ENCODE measurements around the gene AGMO.

AGMO gene

GRCh38 chr7:15566476-15566875 lies 4.7 kb upstream of the AGMO start:
- no peak for TF ChIP-seq CTCF (IDR thresholded peaks at IDR 0.05; ENCODE audit: insufficient read depth, missing control alignments)
- no peak for FAIRE-seq

DNA sequence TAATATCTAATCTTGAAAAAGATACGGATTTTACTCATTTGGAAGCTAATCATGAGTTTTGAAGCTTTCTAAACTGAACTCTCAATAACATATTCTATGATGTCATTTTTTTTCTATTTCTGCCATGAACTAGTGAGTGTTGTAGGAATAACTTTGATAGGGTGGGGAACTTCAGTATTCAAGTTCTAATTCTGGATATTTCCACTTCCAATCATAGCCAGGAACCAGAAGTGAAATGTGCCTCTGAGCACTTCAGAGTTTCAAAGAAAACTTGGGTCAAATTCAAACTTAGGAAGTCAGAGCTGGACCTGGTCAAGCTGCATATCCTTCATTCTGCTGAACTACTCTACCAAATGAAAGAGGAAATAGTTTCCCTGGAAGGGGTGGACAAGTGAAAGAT lies 847 bp downstream of the AGMO start:
- DNase-seq (ENCODE audit: insufficient read length, low spot score) (no peak), FAIRE-seq (no peak)
- no peak for TF ChIP-seq CTCF (IDR thresholded peaks at IDR 0.05; ENCODE audit: insufficient read depth, missing control alignments)

More at GRCh38 chr7:15566476-15566875, 4.7 kb upstream of the AGMO start:
- no peak for DNase-seq (ENCODE audit: insufficient read length, low spot score)

- FAIRE-seq: no peak
- no peak for TF ChIP-seq CTCF (IDR thresholded peaks at IDR 0.05; ENCODE audit: insufficient read depth, missing control alignments)
- DNase-seq (ENCODE audit: insufficient read length, low spot score): no peak
These were observed 2.3 kb downstream of the AGMO start for GRCh38 chr7:15559416-15559928.

GRCh38 chr7:15558756-15559155 lies 3.1 kb downstream of the AGMO start:
- FAIRE-seq: no peak
- TF ChIP-seq CTCF (IDR thresholded peaks at IDR 0.05; ENCODE audit: insufficient read depth, missing control alignments): no peak
- no peak for DNase-seq (ENCODE audit: insufficient read length, low spot score)

- DNase-seq (ENCODE audit: insufficient read length, low spot score) (no peak), FAIRE-seq (no peak)
- no peak for TF ChIP-seq CTCF (IDR thresholded peaks at IDR 0.05; ENCODE audit: insufficient read depth, missing control alignments)
These were observed 4.1 kb downstream of the AGMO start for GRCh38 chr7:15557686-15558085.

DNA sequence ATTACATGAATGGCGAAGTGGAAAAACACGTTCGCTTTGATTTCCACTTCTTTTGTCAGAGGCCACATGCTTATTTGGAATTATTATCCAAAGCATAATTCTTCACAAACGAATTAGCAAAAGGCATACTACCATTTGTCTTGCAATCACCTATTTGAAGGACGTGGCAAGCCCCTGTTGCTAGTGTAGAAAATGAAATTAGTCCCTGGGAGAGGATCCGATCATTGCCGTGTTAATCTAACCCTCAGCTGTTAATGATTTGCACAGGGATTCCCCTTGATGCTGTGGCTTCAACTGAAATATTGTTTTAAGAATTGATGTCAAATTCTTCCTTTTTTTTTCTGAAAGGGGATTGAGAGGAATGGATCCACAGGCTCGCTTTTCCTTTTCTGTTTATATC lies 4.6 kb downstream of the AGMO start:
- peak; percentile 91 for FAIRE-seq
- TF ChIP-seq CTCF (IDR thresholded peaks at IDR 0.05; ENCODE audit: insufficient read depth, missing control alignments): no peak
- no peak for DNase-seq (ENCODE audit: insufficient read length, low spot score)

DNA sequence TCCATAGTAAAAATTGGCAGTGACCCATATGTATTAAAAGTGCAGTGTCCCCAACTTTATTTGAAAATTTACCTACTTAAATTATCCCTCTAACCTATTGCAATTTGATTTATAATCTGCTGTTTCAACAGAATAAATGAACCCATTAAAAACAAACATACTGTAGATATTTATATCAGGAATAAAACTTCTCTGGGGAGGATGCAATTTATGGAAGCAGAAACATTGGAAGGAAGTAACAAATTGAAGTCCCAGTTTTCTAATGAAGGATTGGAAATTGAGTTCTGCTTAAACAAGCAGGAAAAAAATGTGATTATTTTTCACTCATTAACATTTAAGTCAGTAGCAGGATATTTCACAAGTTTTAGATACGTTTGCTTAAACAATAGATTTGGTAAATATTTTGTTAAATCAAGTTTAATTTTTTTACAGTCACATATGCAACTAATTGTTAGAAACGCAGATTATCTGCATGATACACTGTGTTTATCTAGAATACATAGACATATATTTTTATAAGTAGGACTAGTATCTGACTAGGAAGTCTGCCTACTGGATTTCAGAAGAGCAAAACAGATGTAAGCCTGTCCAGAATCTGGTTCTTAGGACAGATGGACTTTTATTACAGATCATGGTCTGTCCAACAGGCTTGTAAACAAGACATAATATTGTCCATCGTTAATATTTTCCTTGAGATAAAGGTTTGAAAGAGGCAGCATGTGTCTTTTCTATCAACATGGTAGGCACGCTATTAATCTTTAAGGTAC lies 5.3 kb downstream of the AGMO start:
- FAIRE-seq (no peak), DNase-seq (ENCODE audit: insufficient read length, low spot score) (no peak)
- TF ChIP-seq CTCF (IDR thresholded peaks at IDR 0.05; ENCODE audit: insufficient read depth, missing control alignments): no peak

Data from D721Med (cell line).